Immature natural killer cell (primary cell): Measurements from ENCODE around the gene CD84. TPM values are rescaled to one million over a fixed set of nuclear protein-coding genes. Genes with fewer than 3 reads are reported as not detected.
"Not testable (repeated sequence)": the region's sequence is repeated elsewhere in the genome, so short reads cannot be mapped to it uniquely, and the experiment has no call there.

Experiments
- DNase-seq, 3 donors: peaks; one replicate each; pipeline ENCODE4 v3.0.0; 2022; ENCODE audit warnings: mixed read lengths in 1 of 3
- H3K27ac Mint-ChIP-seq, 6 donors: one replicate each; pipeline ENCODE4 v1.8.0; 2020; ENCODE audit warnings: mixed read lengths in 6 of 6, mild to moderate bottlenecking in 5 of 6, inconsistent platforms in 4 of 6, moderate library complexity in 3 of 6
- H3K27me3 Mint-ChIP-seq, 3 donors: one replicate each; pipeline ENCODE4 v1.8.0; 2020 to 2021; ENCODE audit warnings: low read depth in 3 of 3, mild to moderate bottlenecking in 3 of 3, mixed read lengths in 3 of 3, moderate library complexity in 3 of 3, inconsistent platforms in 1 of 3
- H3K36me3 Mint-ChIP-seq, 3 donors: one replicate each; pipeline ENCODE4 v1.8.0; 2020; ENCODE audit warnings: mixed read lengths in 3 of 3, inconsistent platforms in 2 of 3, mild to moderate bottlenecking in 2 of 3
- H3K4me1 Mint-ChIP-seq, 2 donors: one replicate each; pipeline ENCODE4 v1.8.0; 2020; ENCODE audit warnings: inconsistent platforms in 2 of 2, mild to moderate bottlenecking in 2 of 2, mixed read lengths in 2 of 2, moderate library complexity in 1 of 2
- H3K4me3 Mint-ChIP-seq, 5 donors: one replicate each; pipeline ENCODE4 v1.8.0; 2020; ENCODE audit warnings: mild to moderate bottlenecking in 5 of 5, mixed read lengths in 5 of 5, inconsistent platforms in 3 of 5, moderate library complexity in 3 of 5
- H3K9me3 Mint-ChIP-seq, 6 donors: one replicate each; pipeline ENCODE4 v1.8.0; 2020; ENCODE audit warnings: mild to moderate bottlenecking in 6 of 6, mixed read lengths in 6 of 6, inconsistent platforms in 4 of 6, moderate library complexity in 3 of 6
- polyA plus RNA-seq, 3 donors: library from polyadenylated mRNA; unstranded; fragments of 300-500 nt; fragmentation: Illumina TruSeq; gene quantifications; one replicate each; pipeline ENCODE4 v1.2.3, GENCODE V29; 2021

CD84 gene
- polyA plus RNA-seq, 3 donors from 2014 or later = 2.1 to 3.9 (median 3.0) TPM

- DNase-seq = no peak
- peaks cover 0 to 5% (median 0%) of the 10 kb centered on the region in 3 donors for H3K36me3 Mint-ChIP-seq
- peak overlapping the region; percentile 4 to 91 (median 68) for H3K27ac Mint-ChIP-seq
- peaks cover 61 to 62% of the 10 kb centered on the region in 2 donors for H3K4me1 Mint-ChIP-seq
- H3K4me3 Mint-ChIP-seq = peak overlapping the region in 4 of 5 donors; percentile 37 to 87 (median 74)
- peaks cover 0 to 2% (median 0%) of the 10 kb centered on the region in 3 donors for H3K27me3 Mint-ChIP-seq
- H3K9me3 Mint-ChIP-seq = no peaks in the 10 kb centered on the region
These were observed 1.6 kb downstream of the CD84 start for GRCh38 chr1:160577671-160578070.

- H3K27me3 Mint-ChIP-seq = peaks cover 0 to 2% (median 0%) of the 10 kb centered on the region in 3 donors
- peak overlapping the region in 5 of 6 donors; percentile 0 to 91 (median 24) for H3K27ac Mint-ChIP-seq
- H3K9me3 Mint-ChIP-seq = no peaks in the 10 kb centered on the region
- no peak for DNase-seq
- peaks cover 61 to 62% of the 10 kb centered on the region in 2 donors for H3K4me1 Mint-ChIP-seq
- peaks cover 0 to 7% (median 4%) of the 10 kb centered on the region in 3 donors for H3K36me3 Mint-ChIP-seq
- peak overlapping the region in 2 of 5 donors; percentile 65 to 66 for H3K4me3 Mint-ChIP-seq
These were observed 2.4 kb downstream of the CD84 start for GRCh38 chr1:160576884-160577283.

- Mint-ChIP-seq H3K4me3 (peak overlapping the region in 3 of 5 donors; percentile 14 to 66 (median 65)), H3K4me1 (peaks cover 61% of the 10 kb centered on the region in 2 donors), H3K27me3 (peaks cover 0 to 4% (median 0%) of the 10 kb centered on the region in 3 donors), H3K36me3 (peaks cover 0 to 8% (median 5%) of the 10 kb centered on the region in 3 donors), H3K27ac (peak overlapping the region; percentile 0 to 91 (median 22)), H3K9me3 (no peaks in the 10 kb centered on the region)
- DNase-seq = no peak
These were observed 2.9 kb downstream of the CD84 start for GRCh38 chr1:160576390-160576789.

GRCh38 chr1:160575112-160575664 is 4.1 kb downstream of the CD84 start:
- DNase-seq = no peak
- Mint-ChIP-seq H3K4me3 (peak overlapping the region in 1 of 5 donors; percentile 18), H3K4me1 (peaks cover 51% of the 10 kb centered on the region in 2 donors), H3K9me3 (no peaks in the 10 kb centered on the region), H3K36me3 (peaks cover 0 to 12% (median 5%) of the 10 kb centered on the region in 3 donors), H3K27ac (peak overlapping the region in 4 of 6 donors; percentile 3 to 79 (median 43)), H3K27me3 (peaks cover 0 to 4% (median 1%) of the 10 kb centered on the region in 3 donors)

GRCh38 chr1:160570840-160571239 is 8.5 kb downstream of the CD84 start:
- peaks cover 44 to 51% of the 10 kb centered on the region in 2 donors for H3K4me1 Mint-ChIP-seq
- H3K27ac Mint-ChIP-seq = no peak overlapping the region
- H3K9me3 Mint-ChIP-seq = no peaks in the 10 kb centered on the region
- H3K36me3 Mint-ChIP-seq = peaks cover 0 to 12% (median 5%) of the 10 kb centered on the region in 3 donors
- H3K27me3 Mint-ChIP-seq = peaks cover 0 to 3% (median 2%) of the 10 kb centered on the region in 3 donors
- H3K4me3 Mint-ChIP-seq = no peak overlapping the region
- DNase-seq = no peak

- DNase-seq = no peak
- Mint-ChIP-seq H3K27me3 (peaks cover 0 to 3% (median 2%) of the 10 kb centered on the region in 3 donors), H3K27ac (peak overlapping the region in 3 of 6 donors; percentile 8 to 27 (median 24)), H3K9me3 (no peaks in the 10 kb centered on the region), H3K4me3 (no peak overlapping the region), H3K36me3 (peaks cover 0 to 12% (median 5%) of the 10 kb centered on the region in 3 donors), H3K4me1 (peaks cover 43 to 52% of the 10 kb centered on the region in 2 donors)
These were observed 9.5 kb downstream of the CD84 start for GRCh38 chr1:160569806-160570205.

- Mint-ChIP-seq H3K4me3 (peak overlapping the region; percentile 28 to 77 (median 66)), H3K36me3 (peaks cover 0 to 6% (median 5%) of the 10 kb centered on the region in 3 donors)
- DNase-seq = peak; percentile 42 to 67 (median 49)
These were observed 11.2 kb downstream of the CD84 start for GRCh38 chr1:160567858-160568682.

GRCh38 chr1:160567341-160567740 is 12.0 kb downstream of the CD84 start:
- peak overlapping the region; percentile 16 to 66 (median 50) for H3K4me3 Mint-ChIP-seq
- H3K27ac Mint-ChIP-seq = peak overlapping the region; percentile 88 to 98 (median 97)
- DNase-seq = no peak
- H3K4me1 Mint-ChIP-seq = peaks cover 54 to 59% of the 10 kb centered on the region in 2 donors
- H3K9me3 Mint-ChIP-seq = peaks cover 0 to 7% (median 2%) of the 10 kb centered on the region in 6 donors
- peaks cover 0 to 12% (median 5%) of the 10 kb centered on the region in 3 donors for H3K36me3 Mint-ChIP-seq
- peaks cover 0 to 5% (median 3%) of the 10 kb centered on the region in 3 donors for H3K27me3 Mint-ChIP-seq

More at GRCh38 chr1:160567858-160568682, 11.2 kb downstream of the CD84 start:
- H3K27ac Mint-ChIP-seq = peak overlapping the region; percentile 88 to 98 (median 97)
- H3K9me3 Mint-ChIP-seq = no peaks in the 10 kb centered on the region
- H3K27me3 Mint-ChIP-seq = peaks cover 0 to 3% (median 2%) of the 10 kb centered on the region in 3 donors
- H3K4me1 Mint-ChIP-seq = peaks cover 54 to 59% of the 10 kb centered on the region in 2 donors

- Mint-ChIP-seq H3K4me1 (peaks cover 67 to 72% of the 10 kb centered on the region in 2 donors), H3K27me3 (peaks cover 2 to 3% (median 3%) of the 10 kb centered on the region in 3 donors), H3K4me3 (no peak overlapping the region), H3K36me3 (peaks cover 0 to 16% (median 4%) of the 10 kb centered on the region in 3 donors), H3K9me3 (peaks cover 0 to 10% (median 5%) of the 10 kb centered on the region in 6 donors), H3K27ac (peak overlapping the region in 3 of 6 donors; percentile 3 to 80 (median 63))
- no peak for DNase-seq
These were observed 13.7 kb downstream of the CD84 start for GRCh38 chr1:160565564-160565963.

- peaks cover 9 to 23% (median 19%) of the 10 kb centered on the region in 3 donors for H3K36me3 Mint-ChIP-seq
- H3K4me1 Mint-ChIP-seq = peaks cover 81% of the 10 kb centered on the region in 2 donors
- DNase-seq, H3K4me3 Mint-ChIP-seq, H3K27me3 Mint-ChIP-seq: not testable (repeated sequence)
- H3K27ac Mint-ChIP-seq = peak overlapping the region in 2 of 6 donors; percentile 24 to 54
- peaks cover 2 to 13% (median 7%) of the 10 kb centered on the region in 6 donors for H3K9me3 Mint-ChIP-seq
These were observed 16.1 kb downstream of the CD84 start for GRCh38 chr1:160563230-160563629.

- Mint-ChIP-seq H3K27ac (peak overlapping the region in 2 of 6 donors; percentile 17 to 24), H3K9me3 (peaks cover 2 to 13% (median 7%) of the 10 kb centered on the region in 6 donors), H3K4me1 (peaks cover 78 to 79% of the 10 kb centered on the region in 2 donors), H3K36me3 (peaks cover 9 to 23% (median 19%) of the 10 kb centered on the region in 3 donors)
- not testable (repeated sequence) for H3K27me3 Mint-ChIP-seq, DNase-seq, H3K4me3 Mint-ChIP-seq
These were observed 16.6 kb downstream of the CD84 start for GRCh38 chr1:160562745-160563144.

- peak overlapping the region; percentile 64 to 90 (median 74) for H3K27ac Mint-ChIP-seq
- peaks cover 2 to 13% (median 7%) of the 10 kb centered on the region in 6 donors for H3K9me3 Mint-ChIP-seq
- H3K36me3 Mint-ChIP-seq = peaks cover 9 to 23% (median 19%) of the 10 kb centered on the region in 3 donors
- no peak for DNase-seq
- H3K4me3 Mint-ChIP-seq = peak overlapping the region in 3 of 5 donors; percentile 48 to 76 (median 49)
- H3K27me3 Mint-ChIP-seq = peaks cover 0 to 5% (median 3%) of the 10 kb centered on the region in 3 donors
- peaks cover 60% of the 10 kb centered on the region in 2 donors for H3K4me1 Mint-ChIP-seq
These were observed 18.5 kb downstream of the CD84 start for GRCh38 chr1:160560806-160561205.

- peak overlapping the region; percentile 5 to 76 (median 48) for H3K4me3 Mint-ChIP-seq
- peaks cover 9 to 23% (median 19%) of the 10 kb centered on the region in 3 donors for H3K36me3 Mint-ChIP-seq
- H3K4me1 Mint-ChIP-seq = peaks cover 54% of the 10 kb centered on the region in 2 donors
- H3K27me3 Mint-ChIP-seq = peaks cover 0 to 5% (median 3%) of the 10 kb centered on the region in 3 donors
- no peak for DNase-seq
- H3K27ac Mint-ChIP-seq = peak overlapping the region; percentile 58 to 90 (median 73)
- H3K9me3 Mint-ChIP-seq = peaks cover 2 to 13% (median 7%) of the 10 kb centered on the region in 6 donors
These were observed 19.1 kb downstream of the CD84 start for GRCh38 chr1:160560045-160560705.
